Spleen (tissue), 7 donors: ENCODE results near the gene NOTCH3.

Experiments
- POLR2A ChIP-seq, 3 donors: fragments of 450-650 bp; IDR thresholded peaks; one replicate each; pipeline ENCODE4 v1.5.1; 2017; ENCODE audit warnings: antibody characterized with exemption in 3 of 3, mild to moderate bottlenecking in 1 of 3
- POLR2AphosphoS5 ChIP-seq, 3 donors: sonication (generic); formaldehyde crosslinking; IDR thresholded peaks; one replicate each; pipeline ENCODE4 v1.5.1; 2017; ENCODE audit warnings: antibody characterized with exemption in 3 of 3
- TF ChIP-seq, protein P1 (sequence below), 11 experiments: fragments of 200-600 bp in 7 of 11; fragments of 450-650 bp in 4 of 11; sonication (generic) in 4 of 11; IDR thresholded peaks in 8 of 11; conservative IDR thresholded peaks in 3 of 11; 1 replicate in 7 of 11; 2 replicates in 4 of 11; pipeline versions ENCODE4 v1.4.0 to v1.8.0; 2016 to 2021; ENCODE audit warnings: antibody characterized with exemption in 11 of 11, inconsistent platforms in 4 of 11, mild to moderate bottlenecking in 1 of 11
- donor health status: DM: no; HTN: no; CAD: no; lungs with moderate emphysema.
- donor health status: DM: no; HTN: no; CAD: no.
- donor health status: DM: no; HTN: no; CAD: no.

DNA sequence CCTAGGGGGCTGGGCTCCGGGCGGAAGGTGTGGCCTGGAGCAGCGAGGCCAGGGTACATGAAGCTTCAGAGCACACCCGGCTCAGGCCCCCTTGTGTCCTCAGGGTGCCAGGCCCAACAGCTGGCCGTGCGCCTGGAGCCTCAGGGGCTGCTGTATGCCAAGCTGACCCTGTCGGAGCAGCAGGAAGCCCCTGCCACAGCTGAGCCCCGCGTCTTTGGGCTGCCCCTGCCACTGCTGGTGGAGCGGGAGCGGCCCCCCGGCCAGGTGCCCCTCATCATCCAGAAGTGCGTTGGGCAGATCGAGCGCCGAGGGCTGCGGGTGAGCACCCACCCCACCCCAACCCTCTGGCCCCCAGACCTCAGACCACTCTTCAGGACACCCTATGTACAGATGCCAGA, 90.4 kb downstream of the NOTCH3 start:
- TF ChIP-seq, protein P1, sequence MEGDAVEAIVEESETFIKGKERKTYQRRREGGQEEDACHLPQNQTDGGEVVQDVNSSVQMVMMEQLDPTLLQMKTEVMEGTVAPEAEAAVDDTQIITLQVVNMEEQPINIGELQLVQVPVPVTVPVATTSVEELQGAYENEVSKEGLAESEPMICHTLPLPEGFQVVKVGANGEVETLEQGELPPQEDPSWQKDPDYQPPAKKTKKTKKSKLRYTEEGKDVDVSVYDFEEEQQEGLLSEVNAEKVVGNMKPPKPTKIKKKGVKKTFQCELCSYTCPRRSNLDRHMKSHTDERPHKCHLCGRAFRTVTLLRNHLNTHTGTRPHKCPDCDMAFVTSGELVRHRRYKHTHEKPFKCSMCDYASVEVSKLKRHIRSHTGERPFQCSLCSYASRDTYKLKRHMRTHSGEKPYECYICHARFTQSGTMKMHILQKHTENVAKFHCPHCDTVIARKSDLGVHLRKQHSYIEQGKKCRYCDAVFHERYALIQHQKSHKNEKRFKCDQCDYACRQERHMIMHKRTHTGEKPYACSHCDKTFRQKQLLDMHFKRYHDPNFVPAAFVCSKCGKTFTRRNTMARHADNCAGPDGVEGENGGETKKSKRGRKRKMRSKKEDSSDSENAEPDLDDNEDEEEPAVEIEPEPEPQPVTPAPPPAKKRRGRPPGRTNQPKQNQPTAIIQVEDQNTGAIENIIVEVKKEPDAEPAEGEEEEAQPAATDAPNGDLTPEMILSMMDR (IDR thresholded peaks at IDR 0.05 in 8 of 11, conservative IDR thresholded peaks at IDR 0.05 in 3 of 11) = no peak
- TF ChIP-seq POLR2AphosphoS5 (IDR thresholded peaks at IDR 0.05) (no peak), POLR2A (IDR thresholded peaks at IDR 0.05) (no peak)
